GM06990 (cell line): ENCODE measurements around the gene ASF1B.

ENCODE experiments used
- DNase-seq: peaks from one replicate; pipeline ENCODE4 v3.0.0-alpha.2; 2011; ENCODE audit not compliant: insufficient read length; ENCODE audit errors: extremely low read depth
- H3K27me3 ChIP-seq: replicated peaks from 2 replicates; pipeline ENCODE4 v1.6.0; 2011; ENCODE audit warnings: low read length; ENCODE audit not compliant: control insufficient read depth, insufficient read depth
- H3K36me3 ChIP-seq: 2 replicates; pipeline ENCODE4 v1.5.1; 2011; ENCODE audit warnings: low read length; ENCODE audit not compliant: control insufficient read depth, insufficient read depth
- H3K4me3 ChIP-seq: replicated peaks from 2 replicates; pipeline ENCODE4 v1.5.1; 2011; ENCODE audit warnings: low read depth, mild to moderate bottlenecking, control low read depth, low read length
- CTCF ChIP-seq: IDR thresholded peaks from 2 replicates; pipeline ENCODE4 v1.5.1; 2011; ENCODE audit warnings: low read length, control low read depth, mild to moderate bottlenecking, inconsistent platforms; ENCODE audit not compliant: insufficient read depth, poor library complexity, severe bottlenecking

Gene ASF1B

GRCh38 chr19:14135985-14136508 lies 342 bp downstream of the ASF1B start:
- TF ChIP-seq CTCF: no peak
- H3K36me3 ChIP-seq: peaks cover 2% of the 10 kb centered on the region
- H3K4me3 ChIP-seq: peak overlapping the region; percentile 87
- no peaks in the 10 kb centered on the region for H3K27me3 ChIP-seq
- no peak for DNase-seq

GRCh38 chr19:14135355-14135754 lies 1.0 kb downstream of the ASF1B start:
- DNase-seq: no peak
- TF ChIP-seq CTCF: no peak

DNA sequence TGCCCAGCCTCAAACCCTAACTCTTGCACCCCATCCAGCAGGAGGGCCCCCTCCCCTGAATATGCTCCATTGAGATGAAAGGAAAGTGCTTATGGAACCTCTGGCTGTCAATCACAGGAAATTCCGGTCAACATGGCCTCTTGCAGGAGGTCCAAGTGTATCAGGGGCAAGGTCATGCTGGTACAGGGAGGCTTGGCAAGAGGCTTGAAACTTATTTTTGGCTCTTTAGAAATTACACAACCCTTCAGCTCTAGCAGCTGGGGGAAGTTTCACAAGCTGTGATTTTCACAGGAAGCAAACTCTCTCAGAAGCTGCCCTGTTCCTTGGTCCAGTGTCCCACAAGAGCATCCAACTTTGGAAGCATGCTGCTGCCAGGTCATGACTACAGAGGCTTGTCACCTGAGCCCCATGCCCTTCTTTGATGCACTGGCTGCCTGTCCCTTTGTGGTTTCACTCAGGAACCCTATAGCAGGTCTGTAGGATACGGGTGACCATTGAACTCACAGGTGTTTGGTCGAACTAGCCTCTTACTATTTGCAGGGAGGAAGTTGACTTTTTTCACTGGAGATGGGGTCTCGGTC lies 8.4 kb downstream of the ASF1B start:
- TF ChIP-seq CTCF: no peak
- DNase-seq: peak; percentile 50
- Histone ChIP-seq H3K4me3 (no peak overlapping the region), H3K36me3 (peaks cover 5% of the 10 kb centered on the region), H3K27me3 (no peaks in the 10 kb centered on the region)

More at GRCh38 chr19:14135355-14135754, 1.0 kb downstream of the ASF1B start:
- Histone ChIP-seq H3K4me3 (peak overlapping the region; percentile 87), H3K36me3 (peaks cover 2% of the 10 kb centered on the region), H3K27me3 (no peaks in the 10 kb centered on the region)

DNA sequence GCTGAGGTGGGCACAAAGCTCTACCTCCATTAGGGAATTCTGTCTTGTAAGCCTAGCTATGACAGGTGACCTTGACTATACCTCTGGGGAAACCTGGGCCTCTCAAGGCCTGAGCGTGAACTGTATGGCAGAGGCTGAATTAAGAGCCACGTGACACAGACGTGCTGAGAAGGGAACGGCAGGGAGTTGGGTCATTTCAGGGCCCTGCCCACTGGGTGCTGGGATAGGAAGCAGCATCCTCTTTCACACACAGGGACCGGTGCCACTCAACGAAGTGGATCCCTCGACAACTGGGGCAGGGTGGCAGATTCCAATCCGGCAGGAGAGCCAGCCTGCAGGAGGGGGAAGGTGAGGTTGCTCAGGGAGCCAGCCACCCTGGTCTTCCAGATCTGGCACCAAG lies 9.2 kb downstream of the ASF1B start:
- no peaks in the 10 kb centered on the region for H3K27me3 ChIP-seq
- no peak overlapping the region for H3K4me3 ChIP-seq
- no peak for DNase-seq
- peaks cover 5% of the 10 kb centered on the region for H3K36me3 ChIP-seq
- TF ChIP-seq CTCF: no peak

- Histone ChIP-seq H3K36me3 (peaks cover 4% of the 10 kb centered on the region), H3K27me3 (no peaks in the 10 kb centered on the region), H3K4me3 (no peak overlapping the region)
- DNase-seq: no peak
- no peak for TF ChIP-seq CTCF
Observed at GRCh38 chr19:14122924-14123323, 13.5 kb downstream of the ASF1B start.

DNA sequence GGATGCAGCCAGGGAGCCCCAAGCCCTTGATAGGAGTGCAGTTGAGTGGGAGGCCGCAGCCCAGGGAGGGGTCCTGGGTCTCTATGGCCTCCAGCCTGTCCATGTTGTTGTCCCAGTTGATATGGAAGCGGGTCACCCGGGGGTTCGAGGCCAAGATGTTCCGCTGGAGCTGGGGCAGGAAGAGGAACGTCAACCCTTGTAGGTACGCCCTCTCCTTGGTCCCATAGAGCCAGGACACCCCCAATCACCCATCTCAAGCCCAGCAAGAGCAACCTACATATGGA lies 15.9 kb downstream of the ASF1B start:
- Histone ChIP-seq H3K36me3 (peaks cover 4% of the 10 kb centered on the region), H3K27me3 (no peaks in the 10 kb centered on the region), H3K4me3 (no peak overlapping the region)
- DNase-seq: no peak
- TF ChIP-seq CTCF: no peak
